ENCODE data around the gene FGD5. TPM values are rescaled to one million over a fixed set of nuclear protein-coding genes. Genes with fewer than 3 reads are reported as not detected.

FGD5 gene
- total and polyA plus RNA-seq, 2 experiments from 2014 or later = 7.4 to 12.2 TPM

- Histone ChIP-seq H4K20me1 (replicated peaks; ENCODE audit: insufficient read depth) (no peaks in the 10 kb centered on the region), H3K4me3 (no peak overlapping the region), H3K9me2 (ENCODE audit: insufficient read depth) (no peaks in the 10 kb centered on the region), H3F3A (replicated peaks; ENCODE audit: low read depth) (0 out of 2 replicates have a peak, but pooled peaks cover 3% of the 10 kb centered on the region), H2AFZ (no peak overlapping the region), H3K4me2 (peak overlapping the region; percentile 69; the same call in 1 of the 2 replicates), H3K4me1 (ENCODE audit: insufficient read depth) (peaks cover 37% of the 10 kb centered on the region), H3K27ac (ENCODE audit: low read depth) (no peak overlapping the region), H3K79me2 (replicated peaks; ENCODE audit: insufficient read depth) (no peaks in the 10 kb centered on the region), H3K36me3 (ENCODE audit: insufficient read depth) (no peaks in the 10 kb centered on the region), H3K27me3 (ENCODE audit: insufficient read depth) (no peaks in the 10 kb centered on the region)
- Mint-ChIP-seq H3K4me1 (peaks cover 58% of the 10 kb centered on the region), H3K4me3 (no peak overlapping the region; the same call in 2 of the 3 replicates), H3K9me3 (no peaks in the 10 kb centered on the region), H3K36me3 (ENCODE audit: low read depth) (no peaks in the 10 kb centered on the region), H3K27me3 (ENCODE audit: insufficient read depth, low read depth, poor library complexity) (peaks cover 6% of the 10 kb centered on the region), H3K27ac (no peak overlapping the region)
- no peak for ATAC-seq
- TF ChIP-seq REST (IDR thresholded peaks at IDR 0.05; ENCODE audit: unreplicated experiment) (no peak), ZNF331 (CRISPR knock-in tag; IDR thresholded peaks at IDR 0.05; ENCODE audit: low read depth) (no peak), EZH2 (IDR thresholded peaks at IDR 0.05; ENCODE audit: low read depth, unreplicated experiment) (no peak), STAT1 (IDR thresholded peaks at IDR 0.05; ENCODE audit: unreplicated experiment) (no peak), CREB1 (CRISPR knock-in tag; IDR thresholded peaks at IDR 0.05; ENCODE audit: low read depth) (no peak), ETS1 (IDR thresholded peaks at IDR 0.05) (no peak), CTCF (conservative IDR thresholded peaks at IDR 0.05; ENCODE audit: low read depth in 2 of 2) (no peak), ZNF462 (CRISPR knock-in tag; IDR thresholded peaks at IDR 0.05) (no peak), POLR2AphosphoS5 (IDR thresholded peaks at IDR 0.05; ENCODE audit: low read depth) (no peak), ZNF114 (CRISPR knock-in tag; IDR thresholded peaks at IDR 0.05) (no peak), JUNB (IDR thresholded peaks at IDR 0.05; ENCODE audit: unreplicated experiment) (no peak), NANOG (IDR thresholded peaks at IDR 0.05; ENCODE audit: borderline replicate concordance) (no peak)
- no peak for DNase-seq (ENCODE audit: low spot score)
These were observed 27.6 kb downstream of the FGD5 start for GRCh38 chr3:14846226-14846880.
